IMR-90 (cell line): ENCODE measurements around the gene RASL11B. TPM values are rescaled to one million over a fixed set of nuclear protein-coding genes. Genes with fewer than 3 reads are reported as not detected.
A peak's percentile ranks its signal among the peaks of the same experiment; 100 is the strongest.

Source experiments
- ATAC-seq: fragments of 200-7000 bp; cut with Tn5 transposase; 2 replicates; pipeline ENCODE4 v1.9.1; 2020; ENCODE audit warnings: low read depth, mild to moderate bottlenecking, moderate library complexity
- BruUV-seq: library from RNA; stranded (reverse); fragments of 400-500 nt; replicated peaks from 2 replicates; lab custom pipeline; 2021; lab: Mats Ljungman, UMichigan
- CTCF ChIA-PET: fragments of 300-600 bp; formaldehyde crosslinking; extraction: SDS; loops from one replicate; lab custom pipeline; 2021; ENCODE audit warnings: antibody characterized with exemption; lab: Yijun Ruan, JAX
- POLR2A ChIA-PET: fragments of 300-600 bp; sonication (Branson Sonifier 250); formaldehyde crosslinking; loops from one replicate; lab custom pipeline; 2022; ENCODE audit warnings: antibody characterized with exemption; ENCODE audit not compliant: unreplicated experiment; lab: Charles Lee
- DNase-seq: peaks from one replicate; pipeline ENCODE4 v3.0.0; 2013
- H2AFZ ChIP-seq: replicated peaks from 2 replicates; pipeline ENCODE3; 2013; ENCODE audit warnings: low read length, mild to moderate bottlenecking; ENCODE audit not compliant: poor library complexity
- H2AK5ac ChIP-seq: 2 replicates; pipeline ENCODE4 v1.6.1; 2013; ENCODE audit warnings: low read depth, low read length, inconsistent platforms
- H2AK9ac ChIP-seq: replicated peaks from 2 replicates; pipeline ENCODE3; 2013; ENCODE audit warnings: mild to moderate bottlenecking, low read depth, low read length, moderate library complexity; ENCODE audit not compliant: poor library complexity
- H2BK120ac ChIP-seq: 2 replicates; pipeline ENCODE4 v1.6.1; 2013; ENCODE audit warnings: low read depth, low read length, inconsistent platforms
- H2BK15ac ChIP-seq: 3 replicates; pipeline ENCODE4 v1.6.1; 2013; ENCODE audit warnings: low read depth, low read length, inconsistent platforms
- H2BK20ac ChIP-seq: 2 replicates; pipeline ENCODE4 v1.6.1; 2013; ENCODE audit warnings: low read depth, mild to moderate bottlenecking, inconsistent platforms, low read length, moderate library complexity
- H2BK5ac ChIP-seq: 2 replicates; pipeline ENCODE4 v1.6.1; 2013; ENCODE audit warnings: mild to moderate bottlenecking, low read depth, low read length, inconsistent platforms; ENCODE audit not compliant: poor library complexity, severe bottlenecking
- H3K14ac ChIP-seq: replicated peaks from 2 replicates; pipeline ENCODE4 v1.6.1; 2013; ENCODE audit warnings: low read depth, low read length, inconsistent platforms
- H3K18ac ChIP-seq: 2 replicates; pipeline ENCODE4 v1.6.1; 2013; ENCODE audit warnings: low read depth, low read length, control low read depth
- H3K23ac ChIP-seq: 2 replicates; pipeline ENCODE4 v1.6.1; 2013; ENCODE audit warnings: low read depth, low read length, inconsistent platforms
- H3K27ac ChIP-seq: 2 replicates; pipeline ENCODE4 v1.5.1; 2013; ENCODE audit warnings: mild to moderate bottlenecking, control low read depth, low read length; ENCODE audit not compliant: insufficient read depth
- H3K27me3 ChIP-seq: 2 replicates; pipeline ENCODE4 v1.6.1; 2013; ENCODE audit warnings: low read length; ENCODE audit not compliant: control insufficient read depth, insufficient read depth
- H3K36me3 ChIP-seq: 2 replicates; pipeline ENCODE4 v1.6.1; 2013; ENCODE audit warnings: low read length, mixed read lengths; ENCODE audit not compliant: control insufficient read depth, insufficient read depth
- H3K4ac ChIP-seq: 2 replicates; pipeline ENCODE4 v1.6.1; 2013; ENCODE audit warnings: low read depth, low read length, inconsistent platforms
- H3K4me1 ChIP-seq: 2 replicates; pipeline ENCODE4 v1.6.1; 2013; ENCODE audit warnings: low read length, mixed read lengths; ENCODE audit not compliant: control insufficient read depth, insufficient read depth
- H3K4me2 ChIP-seq: 2 replicates; pipeline ENCODE4 v1.6.1; 2013; ENCODE audit warnings: low read depth, mild to moderate bottlenecking, control low read depth, low read length, moderate library complexity
- H3K4me3 ChIP-seq: 2 replicates; pipeline ENCODE4 v1.5.1; 2013; ENCODE audit warnings: low read depth, mild to moderate bottlenecking, control low read depth, low read length, moderate library complexity; ENCODE audit not compliant: insufficient read depth
- H3K56ac ChIP-seq: 2 replicates; pipeline ENCODE4 v1.6.1; 2013; ENCODE audit warnings: low read length, inconsistent platforms; ENCODE audit not compliant: insufficient read depth; ENCODE audit errors: extremely low read depth
- H3K79me1 ChIP-seq, 2 experiments: 2 replicates each; pipeline ENCODE4 v1.6.1; 2013; ENCODE audit warnings: low read length in 2 of 2, inconsistent platforms in 1 of 2, low read depth in 1 of 2
- H3K9ac ChIP-seq: 2 replicates; pipeline ENCODE4 v1.6.1; 2013; ENCODE audit warnings: low read depth, low read length, control low read depth
- H3K9me1 ChIP-seq: 2 replicates; pipeline ENCODE4 v1.6.1; 2013; ENCODE audit warnings: low read length, inconsistent platforms; ENCODE audit not compliant: insufficient read depth
- H3K9me3 ChIP-seq: 2 replicates; pipeline ENCODE4 v1.6.1; 2013; ENCODE audit warnings: low read length; ENCODE audit not compliant: control insufficient read depth, insufficient read depth
- H4K20me1 ChIP-seq: 2 replicates; pipeline ENCODE4 v1.6.1; 2013; ENCODE audit warnings: low read length, inconsistent platforms; ENCODE audit not compliant: insufficient read depth
- H4K5ac ChIP-seq: 2 replicates; pipeline ENCODE4 v1.6.1; 2013; ENCODE audit warnings: mild to moderate bottlenecking, low read depth, low read length, control low read depth
- H4K8ac ChIP-seq, 2 experiments: 2 replicates each; pipeline ENCODE4 v1.6.1; 2013; ENCODE audit warnings: low read depth in 2 of 2, low read length in 2 of 2, control low read depth in 1 of 2, inconsistent platforms in 1 of 2
- H4K91ac ChIP-seq: 2 replicates; pipeline ENCODE4 v1.6.1; 2013; ENCODE audit warnings: low read depth, low read length, inconsistent platforms; ENCODE audit not compliant: insufficient read depth
- BHLHE40 ChIP-seq: fragments of 150-350 bp; IDR thresholded peaks from 2 replicates; pipeline ENCODE4 v1.6.1; 2016; ENCODE audit warnings: mild to moderate bottlenecking, low read depth, low read length
- CEBPB ChIP-seq: IDR thresholded peaks from 2 replicates; pipeline ENCODE4 v1.6.1; 2012; ENCODE audit warnings: low read depth, low read length, improper control_type of control experiment
- CHD1 ChIP-seq: IDR thresholded peaks from 2 replicates; pipeline ENCODE4 v1.6.1; 2012; ENCODE audit warnings: low read depth, low read length, improper control_type of control experiment
- FOS ChIP-seq: fragments of 150-350 bp; IDR thresholded peaks from 2 replicates; pipeline ENCODE4 v1.6.1; 2016; ENCODE audit warnings: low read depth, low read length
- MAFK ChIP-seq: IDR thresholded peaks from 2 replicates; pipeline ENCODE4 v1.6.1; 2012; ENCODE audit warnings: low read depth, low read length, improper control_type of control experiment
- MAZ ChIP-seq: IDR thresholded peaks from 2 replicates; pipeline ENCODE4 v1.6.1; 2012; ENCODE audit warnings: low read depth, mild to moderate bottlenecking, low read length, improper control_type of control experiment, moderate library complexity, borderline replicate concordance
- MXI1 ChIP-seq: IDR thresholded peaks from 2 replicates; pipeline ENCODE4 v1.6.1; 2012; ENCODE audit warnings: low read depth, mild to moderate bottlenecking, low read length, moderate library complexity, borderline replicate concordance
- NFE2L2 ChIP-seq: fragments of 150-350 bp; IDR thresholded peaks from 2 replicates; pipeline ENCODE4 v1.6.1; 2016; ENCODE audit warnings: low read depth, mild to moderate bottlenecking, low read length
- POLR2A ChIP-seq: IDR thresholded peaks from 2 replicates; pipeline ENCODE4 v1.6.1; 2012; ENCODE audit warnings: mild to moderate bottlenecking, low read depth, low read length
- RAD21 ChIP-seq: IDR thresholded peaks from 2 replicates; pipeline ENCODE4 v1.6.1; 2012; ENCODE audit warnings: low read length, improper control_type of control experiment
- RCOR1 ChIP-seq: IDR thresholded peaks from 2 replicates; pipeline ENCODE4 v1.6.1; 2012; ENCODE audit warnings: mild to moderate bottlenecking, low read length, improper control_type of control experiment; ENCODE audit not compliant: insufficient replicate concordance
- RFX5 ChIP-seq: IDR thresholded peaks from 2 replicates; pipeline ENCODE4 v1.8.0; 2012; ENCODE audit warnings: low read depth, mild to moderate bottlenecking, low read length, moderate library complexity
- SMC3 ChIP-seq: fragments of 150-350 bp; IDR thresholded peaks from 2 replicates; pipeline ENCODE4 v1.6.1; 2016; ENCODE audit warnings: low read depth, mild to moderate bottlenecking, antibody characterized with exemption, low read length, moderate library complexity
- whole genome bisulfite sequencing, 2 experiments: methylation state at CpG; one replicate each; pipeline versions ENCODE4 v1.1.5 to v1.1.7; 2013; ENCODE audit warnings: missing lambda C conversion rate in 2 of 2; ENCODE audit not compliant: insufficient read length in 1 of 2; ENCODE audit errors: extremely low coverage in 2 of 2; 5-methylcytosine and 5-hydroxymethylcytosine counted together
- dilution Hi-C: fragments of 300-500 bp; cut with HindIII; formaldehyde crosslinking; loops from one replicate; pipeline ENCODE4 v1.14.3; 2018; ENCODE audit warnings: low sequenced_read_pairs; ENCODE audit not compliant: unreplicated experiment
- in situ Hi-C: fragments of 300-500 bp; cut with MboI; formaldehyde crosslinking; loops from 3 replicates; pipeline ENCODE4 v1.14.3; 2019; ENCODE audit warnings: low sequenced_read_pairs, inconsistent platforms, mixed read lengths
- intact Hi-C: fragments of 100-400 bp; cut with micrococcal nuclease; formaldehyde crosslinking; loops from 2 replicates; pipeline ENCODE4 v1.10.0; 2022
- polyA plus RNA-seq, 3 experiments: library from polyadenylated mRNA; depleted of rRNA; stranded (reverse); fragments of >200 nt; gene quantifications; 2 replicates each; pipeline ENCODE4 v1.2.3, GENCODE V29; 2012; ENCODE audit warnings: low replicate concordance in 1 of 3
- total RNA-seq: library from RNA; depleted of rRNA; stranded (reverse); fragments of >200 nt; gene quantifications from 2 replicates; pipeline ENCODE4 v1.2.3, GENCODE V29; 2012
- TF ChIP-seq, protein P1 (sequence below): fragments of 150-350 bp; IDR thresholded peaks from 2 replicates; pipeline ENCODE4 v1.6.1; 2017; ENCODE audit warnings: mild to moderate bottlenecking, antibody characterized with exemption, low read length, low read depth
- TF ChIP-seq, protein P2 (sequence below): conservative IDR thresholded peaks from 2 replicates; pipeline ENCODE4 v1.5.1; 2012; ENCODE audit warnings: mild to moderate bottlenecking, low read depth, low read length, improper control_type of control experiment
- TF ChIP-seq, protein P3 (sequence below): fragments of 150-350 bp; IDR thresholded peaks from 2 replicates; pipeline ENCODE4 v1.6.1; 2016; ENCODE audit warnings: low read depth, mild to moderate bottlenecking, low read length, moderate library complexity, borderline replicate concordance

RASL11B gene
- total and polyA plus RNA-seq, 2 of the 4 experiments (the other 2 are of a cell fraction) = 0.18 to 0.31 TPM

DNA sequence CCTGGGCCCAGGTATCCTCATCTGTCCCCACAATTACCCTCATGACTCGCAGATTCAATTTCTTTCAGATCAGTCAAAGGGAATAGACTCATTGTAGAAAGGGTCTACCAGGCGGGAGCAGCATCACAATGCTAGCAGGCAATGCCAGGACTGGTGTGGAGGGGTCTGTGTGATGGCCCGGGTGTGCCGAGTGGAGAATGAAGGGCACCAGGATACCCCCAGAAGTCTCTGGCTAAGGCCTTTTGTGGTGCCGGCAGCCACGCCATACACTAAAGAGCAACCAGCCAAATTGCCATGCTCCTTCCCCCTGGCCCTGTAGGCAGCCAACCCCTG is 37.9 kb upstream of the RASL11B start:
- BruUV-seq = no TSS peak
- peak overlapping the region; percentile 8 for H3K23ac ChIP-seq
- peaks cover 26% of the 10 kb centered on the region for H3K4me1 ChIP-seq
- peak overlapping the region; percentile 90 for H2AK5ac ChIP-seq
- peak overlapping the region; percentile 55 for H3K18ac ChIP-seq
- peak overlapping the region; percentile 86 for H3K14ac ChIP-seq
- peak overlapping the region; percentile 95 for H2BK120ac ChIP-seq
- H3K4me3 ChIP-seq = no peak overlapping the region
- POLR2A ChIA-PET = interaction anchor here (1.2 kb wide), 1 partner anchor 9 kb away, joined by 3 read pairs; no protein-coding TSS in a partner anchor
- H2BK5ac ChIP-seq = peak overlapping the region; percentile 40
- H2AFZ ChIP-seq = no peak overlapping the region
- ATAC-seq (no peak), DNase-seq (no peak)
- TF ChIP-seq, protein P1, sequence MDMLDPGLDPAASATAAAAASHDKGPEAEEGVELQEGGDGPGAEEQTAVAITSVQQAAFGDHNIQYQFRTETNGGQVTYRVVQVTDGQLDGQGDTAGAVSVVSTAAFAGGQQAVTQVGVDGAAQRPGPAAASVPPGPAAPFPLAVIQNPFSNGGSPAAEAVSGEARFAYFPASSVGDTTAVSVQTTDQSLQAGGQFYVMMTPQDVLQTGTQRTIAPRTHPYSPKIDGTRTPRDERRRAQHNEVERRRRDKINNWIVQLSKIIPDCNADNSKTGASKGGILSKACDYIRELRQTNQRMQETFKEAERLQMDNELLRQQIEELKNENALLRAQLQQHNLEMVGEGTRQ = no peak
- TF ChIP-seq CEBPB (no peak), RFX5 (no peak), MXI1 (no peak), BHLHE40 (no peak), NFE2L2 (no peak), FOS (no peak), SMC3 (no peak), MAZ (no peak), POLR2A (no peak), RCOR1 (no peak), RAD21 (no peak), MAFK (no peak), CHD1 (no peak)
- TF ChIP-seq, protein P2, sequence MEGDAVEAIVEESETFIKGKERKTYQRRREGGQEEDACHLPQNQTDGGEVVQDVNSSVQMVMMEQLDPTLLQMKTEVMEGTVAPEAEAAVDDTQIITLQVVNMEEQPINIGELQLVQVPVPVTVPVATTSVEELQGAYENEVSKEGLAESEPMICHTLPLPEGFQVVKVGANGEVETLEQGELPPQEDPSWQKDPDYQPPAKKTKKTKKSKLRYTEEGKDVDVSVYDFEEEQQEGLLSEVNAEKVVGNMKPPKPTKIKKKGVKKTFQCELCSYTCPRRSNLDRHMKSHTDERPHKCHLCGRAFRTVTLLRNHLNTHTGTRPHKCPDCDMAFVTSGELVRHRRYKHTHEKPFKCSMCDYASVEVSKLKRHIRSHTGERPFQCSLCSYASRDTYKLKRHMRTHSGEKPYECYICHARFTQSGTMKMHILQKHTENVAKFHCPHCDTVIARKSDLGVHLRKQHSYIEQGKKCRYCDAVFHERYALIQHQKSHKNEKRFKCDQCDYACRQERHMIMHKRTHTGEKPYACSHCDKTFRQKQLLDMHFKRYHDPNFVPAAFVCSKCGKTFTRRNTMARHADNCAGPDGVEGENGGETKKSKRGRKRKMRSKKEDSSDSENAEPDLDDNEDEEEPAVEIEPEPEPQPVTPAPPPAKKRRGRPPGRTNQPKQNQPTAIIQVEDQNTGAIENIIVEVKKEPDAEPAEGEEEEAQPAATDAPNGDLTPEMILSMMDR = no peak
- TF ChIP-seq, protein P3, sequence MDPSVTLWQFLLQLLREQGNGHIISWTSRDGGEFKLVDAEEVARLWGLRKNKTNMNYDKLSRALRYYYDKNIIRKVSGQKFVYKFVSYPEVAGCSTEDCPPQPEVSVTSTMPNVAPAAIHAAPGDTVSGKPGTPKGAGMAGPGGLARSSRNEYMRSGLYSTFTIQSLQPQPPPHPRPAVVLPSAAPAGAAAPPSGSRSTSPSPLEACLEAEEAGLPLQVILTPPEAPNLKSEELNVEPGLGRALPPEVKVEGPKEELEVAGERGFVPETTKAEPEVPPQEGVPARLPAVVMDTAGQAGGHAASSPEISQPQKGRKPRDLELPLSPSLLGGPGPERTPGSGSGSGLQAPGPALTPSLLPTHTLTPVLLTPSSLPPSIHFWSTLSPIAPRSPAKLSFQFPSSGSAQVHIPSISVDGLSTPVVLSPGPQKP = no peak
- H3K27me3 ChIP-seq = no peaks in the 10 kb centered on the region
- no peaks in the 10 kb centered on the region for H3K9me3 ChIP-seq
- H3K4me2 ChIP-seq = no peak overlapping the region
- H3K27ac ChIP-seq = peak overlapping the region; percentile 62
- CTCF ChIA-PET = no interaction called here
- H3K9ac ChIP-seq = no peak overlapping the region
- peak overlapping the region; percentile 92 for H2BK20ac ChIP-seq
- peak overlapping the region; percentile 81; the same call in 2 of the 3 replicates for H2BK15ac ChIP-seq
- no peak overlapping the region for H2AK9ac ChIP-seq
- H4K20me1 ChIP-seq = peaks cover 10% of the 10 kb centered on the region
- H3K4ac ChIP-seq = peak overlapping the region; percentile 83
- no peaks in the 10 kb centered on the region for H3K36me3 ChIP-seq
- in situ Hi-C loops (no loop called here), dilution Hi-C loops (no loop called here), intact Hi-C loops (loop anchor here (5.0 kb wide), 1 partner anchor 112 kb away; no protein-coding TSS in a partner anchor)
- H3K9me1 ChIP-seq = peaks cover 22% of the 10 kb centered on the region
- peak overlapping the region; percentile 51 for H4K5ac ChIP-seq
- no peaks in the 10 kb centered on the region for H3K79me1 ChIP-seq
- peak overlapping the region; percentile 91 for H4K91ac ChIP-seq
- peak overlapping the region; percentile 57; the same call in 1 of the 2 replicates for H3K56ac ChIP-seq
- H4K8ac ChIP-seq = peak overlapping the region; percentile 9 to 64; a peak in 3 of 4 replicates
- no CpG with 5 or more reads among the region's 6 CpGs for WGBS, 2 experiments
